RPMI8226 (cell line): ENCODE measurements around the gene TRPM3.

Source experiments
- DNase-seq: peaks from one replicate; pipeline ENCODE4 v3.0.0-alpha.2; 2015

TRPM3 gene

GRCh38 chr9:70880535-70880934 is 240.9 kb downstream of the TRPM3 start:
- no peak for DNase-seq

- no peak for DNase-seq
These were observed 242.8 kb downstream of the TRPM3 start for GRCh38 chr9:70878576-70878975.

GRCh38 chr9:70874451-70874850 is 247.0 kb downstream of the TRPM3 start:
- no peak for DNase-seq

GRCh38 chr9:70873506-70873905 is 247.9 kb downstream of the TRPM3 start:
- no peak for DNase-seq

- no peak for DNase-seq
These were observed 252.5 kb downstream of the TRPM3 start for GRCh38 chr9:70868661-70869652.

GRCh38 chr9:70868041-70868440 is 253.4 kb downstream of the TRPM3 start:
- no peak for DNase-seq

GRCh38 chr9:70865471-70865870 is 255.9 kb downstream of the TRPM3 start:
- no peak for DNase-seq

GRCh38 chr9:70861797-70862196 is 259.6 kb downstream of the TRPM3 start:
- no peak for DNase-seq

- no peak for DNase-seq
These were observed 260.0 kb downstream of the TRPM3 start for GRCh38 chr9:70861376-70861775.

GRCh38 chr9:70859694-70860093 is 261.7 kb downstream of the TRPM3 start:
- no peak for DNase-seq

- no peak for DNase-seq
These were observed 265.0 kb downstream of the TRPM3 start for GRCh38 chr9:70856411-70856810.

- DNase-seq = no peak
These were observed 268.6 kb downstream of the TRPM3 start for GRCh38 chr9:70852711-70853240.

GRCh38 chr9:70840266-70840665 is 281.2 kb downstream of the TRPM3 start:
- no peak for DNase-seq

- DNase-seq = no peak
These were observed 286.1 kb downstream of the TRPM3 start for GRCh38 chr9:70835323-70835722.

- no peak for DNase-seq
These were observed 288.9 kb downstream of the TRPM3 start for GRCh38 chr9:70832492-70832891.

- no peak for DNase-seq
These were observed 290.8 kb downstream of the TRPM3 start for GRCh38 chr9:70830618-70831017.

- no peak for DNase-seq
These were observed 291.7 kb downstream of the TRPM3 start for GRCh38 chr9:70829591-70830265.

- no peak for DNase-seq
These were observed 294.9 kb downstream of the TRPM3 start for GRCh38 chr9:70826562-70826961.

GRCh38 chr9:70823284-70823683 is 298.1 kb downstream of the TRPM3 start:
- no peak for DNase-seq

- no peak for DNase-seq
These were observed 304.1 kb downstream of the TRPM3 start for GRCh38 chr9:70817311-70817710.

- no peak for DNase-seq
These were observed 304.5 kb downstream of the TRPM3 start for GRCh38 chr9:70816891-70817290.

GRCh38 chr9:70816316-70816715 is 305.1 kb downstream of the TRPM3 start:
- no peak for DNase-seq

- no peak for DNase-seq
These were observed 306.8 kb downstream of the TRPM3 start for GRCh38 chr9:70814597-70814996.

- no peak for DNase-seq
These were observed 308.3 kb downstream of the TRPM3 start for GRCh38 chr9:70813141-70813540.
